DND-41 (cell line): ENCODE measurements around the gene PIK3AP1.

ENCODE experiments used
- ATAC-seq: fragments of 200-7000 bp; cut with Tn5 transposase; 3 replicates; pipeline ENCODE4 v1.9.1; 2021; ENCODE audit warnings: low read depth; ENCODE audit not compliant: insufficient read depth
- DNase-seq: peaks from one replicate; pipeline ENCODE4 v3.0.0-alpha.2; 2020
- H2AFZ ChIP-seq: 2 replicates; pipeline ENCODE4 v1.6.0; 2012; ENCODE audit warnings: low read depth, low read length
- H3K27ac ChIP-seq: 2 replicates; pipeline ENCODE4 v1.5.1; 2012; ENCODE audit warnings: low read length, inconsistent platforms
- H3K27me3 ChIP-seq: fragments of 200-600 bp; sonication (generic); 2 replicates; pipeline ENCODE4 v1.6.0; 2012; ENCODE audit warnings: low read length, mild to moderate bottlenecking, inconsistent platforms; ENCODE audit not compliant: insufficient read depth, poor library complexity
- H3K36me3 ChIP-seq: 2 replicates; pipeline ENCODE4 v1.5.1; 2012; ENCODE audit warnings: low read length, inconsistent platforms; ENCODE audit not compliant: insufficient read depth
- H3K4me1 ChIP-seq: 2 replicates; pipeline ENCODE4 v1.5.1; 2012; ENCODE audit warnings: mild to moderate bottlenecking, low read length; ENCODE audit not compliant: insufficient read depth
- H3K4me2 ChIP-seq: 2 replicates; pipeline ENCODE4 v1.6.0; 2012; ENCODE audit warnings: mild to moderate bottlenecking, moderate library complexity, low read length, inconsistent platforms; ENCODE audit not compliant: insufficient read depth
- H3K4me3 ChIP-seq, 2 experiments: fragments of 200-600 bp in 1 of 2; shearing (Covaris generic) in 1 of 2; 2 replicates each; pipeline ENCODE4 v1.5.1; 2012 to 2016; ENCODE audit warnings: inconsistent platforms in 2 of 2, low read length in 2 of 2, mild to moderate bottlenecking in 2 of 2, low read depth in 1 of 2, moderate library complexity in 1 of 2
- H3K79me2 ChIP-seq: 2 replicates; pipeline ENCODE4 v1.6.0; 2012; ENCODE audit warnings: low read length, inconsistent platforms; ENCODE audit not compliant: insufficient read depth
- H3K9ac ChIP-seq: 2 replicates; pipeline ENCODE4 v1.6.0; 2012; ENCODE audit warnings: low read depth, mild to moderate bottlenecking, inconsistent platforms, low read length, moderate library complexity
- H3K9me3 ChIP-seq: 2 replicates; pipeline ENCODE4 v1.5.1; 2012; ENCODE audit warnings: low read length, moderate library complexity, mild to moderate bottlenecking, inconsistent platforms; ENCODE audit not compliant: insufficient read depth, severe bottlenecking
- H4K20me1 ChIP-seq: 2 replicates; pipeline ENCODE4 v1.6.0; 2012; ENCODE audit warnings: low read length; ENCODE audit not compliant: insufficient read depth
- EZH2 ChIP-seq: IDR thresholded peaks from 3 replicates; pipeline ENCODE4 v1.6.1; 2012; ENCODE audit warnings: borderline replicate concordance, low read depth, mild to moderate bottlenecking, moderate library complexity, low read length, inconsistent platforms; ENCODE audit not compliant: severe bottlenecking
- TF ChIP-seq, protein P1 (sequence below): IDR thresholded peaks from 2 replicates; pipeline ENCODE4 v1.5.1; 2012; ENCODE audit warnings: borderline replicate concordance, low read length, moderate library complexity, mild to moderate bottlenecking; ENCODE audit not compliant: poor library complexity, severe bottlenecking; ENCODE audit errors: extremely low read depth

Gene PIK3AP1

DNA sequence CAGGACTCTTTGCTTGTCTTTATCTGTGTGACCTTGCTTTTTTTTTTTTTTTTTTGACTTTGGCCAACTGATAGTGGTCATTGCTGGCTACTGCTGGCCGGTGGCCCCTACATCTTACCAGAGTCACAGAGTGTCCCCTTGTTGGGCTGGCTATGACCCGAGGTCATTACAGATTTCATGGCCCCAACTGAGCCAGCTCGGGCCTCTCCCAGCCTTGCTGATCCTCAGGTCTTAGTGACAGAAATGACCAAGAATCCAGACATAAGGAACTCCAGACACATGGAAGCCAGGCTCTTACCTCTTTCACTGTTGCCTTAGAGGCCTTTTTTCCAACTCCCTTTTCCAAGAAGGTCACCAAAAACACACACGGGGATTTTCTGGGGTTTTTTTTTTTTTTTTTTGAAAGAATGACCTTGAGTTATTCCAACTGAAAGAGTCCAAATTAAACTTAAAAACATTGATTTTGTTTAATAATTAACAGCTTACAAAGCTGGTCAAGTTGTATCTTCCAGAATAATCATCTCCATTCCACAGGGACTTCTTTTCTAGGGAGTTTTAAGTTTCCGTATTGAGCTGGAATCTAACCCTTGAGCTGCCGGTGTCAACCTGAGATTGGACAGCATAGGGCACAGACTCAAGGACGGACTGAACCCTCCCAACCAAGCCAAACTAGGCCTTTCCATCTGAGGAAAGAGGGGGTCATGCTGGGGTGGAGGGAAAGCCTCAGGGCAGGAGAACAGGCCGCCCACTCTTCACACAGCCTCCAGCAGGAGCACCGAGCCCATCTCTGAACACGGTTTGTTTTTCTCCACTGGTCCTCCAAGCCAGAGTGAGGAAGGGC, 43.8 kb downstream of the PIK3AP1 start:
- Histone ChIP-seq H4K20me1 (no peaks in the 10 kb centered on the region), H3K79me2 (no peaks in the 10 kb centered on the region)

DNA sequence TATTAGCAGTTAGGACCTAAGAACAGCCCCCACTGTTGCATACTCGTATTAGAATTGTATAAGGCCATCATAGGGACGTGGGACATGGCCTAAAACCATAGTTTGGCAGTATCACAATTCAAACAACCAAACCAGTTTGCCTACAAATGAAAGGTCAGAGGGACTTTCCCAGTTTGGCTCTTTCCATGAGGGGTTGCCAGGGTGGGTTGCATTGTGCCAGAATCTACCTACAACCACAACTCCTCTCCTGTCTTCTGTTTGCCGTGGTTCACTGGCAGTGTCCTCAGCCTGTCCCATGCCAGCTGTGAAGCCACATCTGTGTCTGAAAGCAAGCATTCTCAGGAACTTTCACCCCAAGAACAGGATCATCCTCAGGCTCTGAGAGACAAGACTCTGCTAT, 44.5 kb downstream of the PIK3AP1 start:
- no peak overlapping the region for H3K9ac ChIP-seq
- no peaks in the 10 kb centered on the region for H4K20me1 ChIP-seq
- no peaks in the 10 kb centered on the region for H3K27me3 ChIP-seq
- no peaks in the 10 kb centered on the region for H3K9me3 ChIP-seq
- TF ChIP-seq, protein P1, sequence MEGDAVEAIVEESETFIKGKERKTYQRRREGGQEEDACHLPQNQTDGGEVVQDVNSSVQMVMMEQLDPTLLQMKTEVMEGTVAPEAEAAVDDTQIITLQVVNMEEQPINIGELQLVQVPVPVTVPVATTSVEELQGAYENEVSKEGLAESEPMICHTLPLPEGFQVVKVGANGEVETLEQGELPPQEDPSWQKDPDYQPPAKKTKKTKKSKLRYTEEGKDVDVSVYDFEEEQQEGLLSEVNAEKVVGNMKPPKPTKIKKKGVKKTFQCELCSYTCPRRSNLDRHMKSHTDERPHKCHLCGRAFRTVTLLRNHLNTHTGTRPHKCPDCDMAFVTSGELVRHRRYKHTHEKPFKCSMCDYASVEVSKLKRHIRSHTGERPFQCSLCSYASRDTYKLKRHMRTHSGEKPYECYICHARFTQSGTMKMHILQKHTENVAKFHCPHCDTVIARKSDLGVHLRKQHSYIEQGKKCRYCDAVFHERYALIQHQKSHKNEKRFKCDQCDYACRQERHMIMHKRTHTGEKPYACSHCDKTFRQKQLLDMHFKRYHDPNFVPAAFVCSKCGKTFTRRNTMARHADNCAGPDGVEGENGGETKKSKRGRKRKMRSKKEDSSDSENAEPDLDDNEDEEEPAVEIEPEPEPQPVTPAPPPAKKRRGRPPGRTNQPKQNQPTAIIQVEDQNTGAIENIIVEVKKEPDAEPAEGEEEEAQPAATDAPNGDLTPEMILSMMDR = no peak
- no peak for TF ChIP-seq EZH2
- no peaks in the 10 kb centered on the region for H3K36me3 ChIP-seq
- H2AFZ ChIP-seq = no peak overlapping the region
- H3K4me1 ChIP-seq = no peaks in the 10 kb centered on the region
- H3K4me2 ChIP-seq = no peak overlapping the region
- H3K27ac ChIP-seq = no peak overlapping the region
- H3K4me3 ChIP-seq = no peak overlapping the region
- no peaks in the 10 kb centered on the region for H3K79me2 ChIP-seq
- no peak for DNase-seq
- no peak for ATAC-seq

More for the DNA sequence above, 43.8 kb downstream of the PIK3AP1 start:
- H3K9ac ChIP-seq = no peak overlapping the region
- no peak overlapping the region for H3K27ac ChIP-seq
- no peak overlapping the region for H3K4me3 ChIP-seq
- no peak overlapping the region for H2AFZ ChIP-seq
- no peaks in the 10 kb centered on the region for H3K27me3 ChIP-seq
- no peak overlapping the region for H3K4me2 ChIP-seq
- H3K36me3 ChIP-seq = no peaks in the 10 kb centered on the region
- ATAC-seq = no peak
- DNase-seq = no peak
- TF ChIP-seq, protein P1 = no peak
- no peak for TF ChIP-seq EZH2
- no peaks in the 10 kb centered on the region for H3K9me3 ChIP-seq
- no peaks in the 10 kb centered on the region for H3K4me1 ChIP-seq

DNA sequence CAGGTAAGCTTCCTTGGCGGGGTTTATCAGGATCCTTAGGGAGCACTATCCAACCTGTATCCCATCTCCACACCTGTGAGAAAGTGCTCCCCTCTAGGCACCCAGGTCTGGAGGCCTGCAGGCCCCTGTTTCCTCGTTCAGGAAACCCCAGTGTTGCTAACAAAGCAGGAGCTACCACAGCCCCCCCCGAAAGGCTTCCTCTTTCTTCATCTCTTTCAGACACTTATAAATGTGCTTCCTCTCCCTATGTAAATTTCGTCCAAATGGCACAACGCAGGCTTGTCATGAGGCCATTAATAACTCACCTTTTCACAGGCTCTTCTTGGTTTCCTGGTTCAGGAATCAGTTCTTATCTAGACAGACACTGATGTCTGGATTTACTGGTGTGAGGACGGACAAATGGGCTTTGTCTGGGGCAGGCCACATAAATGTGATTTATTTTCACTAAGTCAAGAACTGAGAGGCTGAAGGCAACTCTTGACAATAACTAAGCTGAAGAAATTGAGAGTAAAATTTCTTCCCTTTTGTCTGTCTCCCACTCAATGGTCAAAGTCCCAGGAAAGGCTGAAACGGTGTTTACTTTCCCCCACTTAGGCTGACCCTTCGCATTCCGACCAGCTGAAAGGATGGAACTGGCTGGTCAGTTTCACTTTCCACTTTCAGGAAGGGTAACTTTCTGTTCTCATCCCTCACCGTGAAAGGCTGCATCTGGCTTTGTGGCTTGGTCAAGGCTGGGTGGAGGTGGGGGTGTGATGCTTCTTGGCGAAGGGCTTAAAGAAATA, 46.8 kb downstream of the PIK3AP1 start:
- Histone ChIP-seq H3K9ac (no peak overlapping the region), H3K27ac (no peak overlapping the region), H3K4me1 (no peaks in the 10 kb centered on the region), H3K79me2 (no peaks in the 10 kb centered on the region), H3K36me3 (no peaks in the 10 kb centered on the region), H3K27me3 (no peaks in the 10 kb centered on the region), H3K4me2 (no peak overlapping the region), H2AFZ (no peak overlapping the region), H3K9me3 (no peaks in the 10 kb centered on the region), H4K20me1 (no peaks in the 10 kb centered on the region), H3K4me3 (no peak overlapping the region)
- ATAC-seq (no peak), DNase-seq (no peak)
- no peak for TF ChIP-seq EZH2
- TF ChIP-seq, protein P1 = no peak
